GM11168 (cell line): ENCODE measurements around the gene C11orf87.

ENCODE experiments used
- in situ Hi-C: fragments of 300-500 bp; cut with MboI; formaldehyde crosslinking; loops from one replicate; pipeline ENCODE4 v1.12.0; 2022; ENCODE audit warnings: low sequenced_read_pairs; ENCODE audit not compliant: unreplicated experiment

C11orf87 gene

DNA sequence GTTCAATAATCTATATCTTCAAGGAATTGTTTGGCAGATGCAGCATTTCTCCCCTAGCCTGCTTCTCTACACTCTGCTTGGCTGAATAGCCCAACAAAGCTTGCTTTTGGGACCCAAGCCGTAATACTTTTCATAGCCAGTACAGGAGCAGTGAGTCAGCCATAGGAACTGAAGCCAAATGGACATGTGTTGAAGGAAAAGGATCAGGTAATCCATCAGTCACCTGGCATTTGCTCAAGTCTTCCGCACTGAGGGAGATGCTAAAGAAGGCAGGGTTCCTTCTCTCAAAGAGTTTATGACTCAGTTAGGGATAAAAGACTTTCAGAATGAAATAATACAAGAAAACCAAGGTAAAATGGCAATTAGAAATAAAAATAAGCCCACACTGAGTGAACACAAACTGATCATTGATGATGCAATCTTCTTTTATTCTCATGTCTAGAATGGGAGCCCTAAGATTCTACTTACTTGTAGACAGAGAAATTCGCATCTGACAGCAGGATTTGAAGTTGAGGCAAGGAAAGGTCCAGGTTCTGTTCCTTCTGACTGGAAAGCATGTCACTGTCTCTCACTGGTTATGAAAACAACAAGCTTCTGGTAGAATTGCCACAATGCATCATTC is 13.2 kb downstream of the C11orf87 start:
- in situ Hi-C loops, result no loop called here

- in situ Hi-C loops, result no loop called here
Measured at GRCh38 chr11:109439684-109440083, 17.7 kb downstream of the C11orf87 start.

DNA sequence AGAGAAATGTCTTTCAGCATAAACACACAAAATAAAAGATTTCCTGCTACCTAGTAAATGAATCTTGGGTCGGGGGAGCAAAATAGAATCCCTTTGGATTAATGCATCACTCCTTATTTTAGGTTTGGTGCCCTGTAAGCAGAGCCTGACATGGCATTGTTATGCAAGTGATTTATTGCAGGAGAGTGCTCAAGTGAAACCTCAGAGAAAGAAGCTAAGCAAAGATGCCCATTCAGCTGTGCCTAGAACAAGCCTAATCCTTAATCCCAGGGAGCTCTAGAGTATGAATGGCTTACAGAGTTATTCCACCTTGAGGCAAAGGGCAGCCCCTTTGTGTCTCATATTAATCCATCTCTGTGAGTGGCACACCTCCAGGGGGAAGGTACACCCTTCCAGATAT is 21.1 kb downstream of the C11orf87 start:
- in situ Hi-C loops, result no loop called here

DNA sequence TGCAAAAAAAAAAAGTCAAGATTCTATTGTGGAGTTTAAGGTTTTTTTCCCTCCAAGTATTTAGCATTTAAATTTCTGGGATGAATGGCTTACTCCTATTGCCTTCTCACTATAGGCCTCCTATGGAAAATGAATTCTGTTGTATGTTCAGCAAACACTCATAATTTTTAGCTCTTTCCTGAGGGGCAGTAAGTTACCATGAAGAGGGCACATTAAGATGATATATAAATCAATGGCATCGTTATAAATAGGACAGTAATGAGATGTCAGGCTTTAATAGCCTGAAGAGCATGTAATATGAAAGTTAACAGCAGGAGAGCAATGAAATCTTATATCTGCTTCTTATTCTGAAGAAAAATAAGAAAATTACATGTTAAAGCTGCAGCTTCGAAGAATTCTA is 32.9 kb downstream of the C11orf87 start:
- in situ Hi-C loops, result no loop called here
